Mesenchymal stem cell (in vitro differentiated cells and primary cell): ENCODE results near the gene FAT1.

Experiments used
- DNase-seq: peaks from one replicate; pipeline ENCODE4 v3.0.0-alpha.2; 2013
- H2AFZ ChIP-seq: one replicate; pipeline ENCODE4 v1.6.1; 2013; ENCODE audit warnings: low read depth, mild to moderate bottlenecking, control low read depth, inconsistent platforms, low read length, moderate library complexity
- H2AK5ac ChIP-seq: 2 replicates; pipeline ENCODE4 v1.6.1; 2013; ENCODE audit warnings: low read length, moderate library complexity, mild to moderate bottlenecking, inconsistent platforms; ENCODE audit not compliant: severe bottlenecking
- H2BK120ac ChIP-seq: one replicate; pipeline ENCODE4 v1.6.1; 2013; ENCODE audit warnings: low read depth, mild to moderate bottlenecking, inconsistent platforms, low read length, moderate library complexity
- H2BK12ac ChIP-seq, 2 experiments: one replicate each; pipeline ENCODE4 v1.6.1; 2013; ENCODE audit warnings: inconsistent platforms in 2 of 2, low read length in 2 of 2, mild to moderate bottlenecking in 2 of 2, moderate library complexity in 2 of 2, control low read depth in 1 of 2
- H2BK15ac ChIP-seq: one replicate; pipeline ENCODE4 v1.6.1; 2013; ENCODE audit warnings: mild to moderate bottlenecking, low read depth, inconsistent platforms; ENCODE audit not compliant: poor library complexity, severe bottlenecking
- H2BK5ac ChIP-seq: 2 replicates; pipeline ENCODE4 v1.6.1; 2013; ENCODE audit warnings: low read depth, mild to moderate bottlenecking, low read length, control low read depth, inconsistent platforms; ENCODE audit not compliant: poor library complexity, severe bottlenecking
- H3K14ac ChIP-seq, 2 experiments: one replicate each; pipeline ENCODE4 v1.6.1; 2013; ENCODE audit warnings: inconsistent platforms in 2 of 2, low read length in 2 of 2, control low read depth in 1 of 2, mild to moderate bottlenecking in 1 of 2, moderate library complexity in 1 of 2
- H3K18ac ChIP-seq, 2 experiments: one replicate each; pipeline ENCODE4 v1.6.1; 2013; ENCODE audit warnings: inconsistent platforms in 2 of 2, low read length in 2 of 2, control low read depth in 1 of 2, low read depth in 1 of 2, mild to moderate bottlenecking in 1 of 2
- H3K23ac ChIP-seq, 2 experiments: one replicate each; pipeline ENCODE4 v1.6.1; 2013; ENCODE audit warnings: inconsistent platforms in 2 of 2, low read length in 2 of 2, mild to moderate bottlenecking in 2 of 2, moderate library complexity in 2 of 2, control low read depth in 1 of 2
- H3K27ac ChIP-seq: 2 replicates; pipeline ENCODE4 v1.5.1; 2013; ENCODE audit warnings: mild to moderate bottlenecking, moderate library complexity, low read length, control low read depth, inconsistent platforms; ENCODE audit not compliant: poor library complexity, severe bottlenecking
- H3K27me3 ChIP-seq, 2 experiments: 2 replicates each; pipeline versions ENCODE4 v1.6.1 to v1.7.0; 2013; ENCODE audit warnings: low read length in 2 of 2, mild to moderate bottlenecking in 2 of 2, moderate library complexity in 2 of 2, control low read depth in 1 of 2, inconsistent platforms in 1 of 2; ENCODE audit not compliant: control insufficient read depth in 1 of 2, insufficient read depth in 1 of 2
- H3K36me3 ChIP-seq, 2 experiments: 2 replicates each; pipeline versions ENCODE4 v1.6.1 to v1.7.0; 2013; ENCODE audit warnings: low read length in 2 of 2, control low read depth in 1 of 2, inconsistent platforms in 1 of 2, low read depth in 1 of 2, mild to moderate bottlenecking in 1 of 2; ENCODE audit not compliant: insufficient read depth in 2 of 2, control insufficient read depth in 1 of 2
- H3K4ac ChIP-seq, 2 experiments: one replicate each; pipeline ENCODE4 v1.6.1; 2013; ENCODE audit warnings: inconsistent platforms in 2 of 2, low read length in 2 of 2, mild to moderate bottlenecking in 2 of 2, moderate library complexity in 2 of 2, control low read depth in 1 of 2, low read depth in 1 of 2
- H3K4me1 ChIP-seq: 2 replicates; pipeline ENCODE4 v1.6.1; 2013; ENCODE audit warnings: low read depth, low read length, control low read depth; ENCODE audit not compliant: control insufficient read depth, insufficient read depth
- H3K4me2 ChIP-seq: 2 replicates; pipeline ENCODE4 v1.6.1; 2013; ENCODE audit warnings: low read length, mild to moderate bottlenecking, inconsistent platforms; ENCODE audit not compliant: poor library complexity, severe bottlenecking
- H3K4me3 ChIP-seq, 2 experiments: 2 replicates each; pipeline versions ENCODE4 v1.5.1 to v1.7.0; 2013; ENCODE audit warnings: low read length in 2 of 2, mild to moderate bottlenecking in 2 of 2, control low read depth in 1 of 2, low read depth in 1 of 2; ENCODE audit not compliant: insufficient read depth in 1 of 2
- H3K79me1 ChIP-seq: replicated peaks from 2 replicates; pipeline ENCODE4 v1.6.1; 2013; ENCODE audit warnings: mild to moderate bottlenecking, control low read depth, low read length, inconsistent platforms; ENCODE audit not compliant: poor library complexity, severe bottlenecking
- H3K9ac ChIP-seq: 2 replicates; pipeline ENCODE4 v1.7.0; 2013; ENCODE audit warnings: mild to moderate bottlenecking, low read length, moderate library complexity
- H3K9me3 ChIP-seq: 2 replicates; pipeline ENCODE4 v1.7.0; 2013; ENCODE audit warnings: mild to moderate bottlenecking, low read length; ENCODE audit not compliant: control insufficient read depth
- H4K8ac ChIP-seq: one replicate; pipeline ENCODE4 v1.6.1; 2013; ENCODE audit warnings: inconsistent platforms, mild to moderate bottlenecking, low read length, moderate library complexity
- H4K91ac ChIP-seq: one replicate; pipeline ENCODE4 v1.6.1; 2013; ENCODE audit warnings: mild to moderate bottlenecking, low read length, inconsistent platforms
- WGBS: methylation state at CpG from one replicate; pipeline ENCODE4 v1.1.7; 2013; ENCODE audit warnings: mixed read lengths; 5-methylcytosine and 5-hydroxymethylcytosine counted together

Gene FAT1

GRCh38 chr4:186554914-186555827, 168.5 kb downstream of the FAT1 start, which contains the start of gene MTNR1A:
Gene MTNR1A (minus strand): TSS chr4:186555567. CDS start chr4:186555365, 202 bp downstream.
- H3K4me3 ChIP-seq, result peak within 1 kb of the TSS; percentile 57 to 69
- 2% methylated on average over 77 of the region's 91 CpGs for WGBS

DNA sequence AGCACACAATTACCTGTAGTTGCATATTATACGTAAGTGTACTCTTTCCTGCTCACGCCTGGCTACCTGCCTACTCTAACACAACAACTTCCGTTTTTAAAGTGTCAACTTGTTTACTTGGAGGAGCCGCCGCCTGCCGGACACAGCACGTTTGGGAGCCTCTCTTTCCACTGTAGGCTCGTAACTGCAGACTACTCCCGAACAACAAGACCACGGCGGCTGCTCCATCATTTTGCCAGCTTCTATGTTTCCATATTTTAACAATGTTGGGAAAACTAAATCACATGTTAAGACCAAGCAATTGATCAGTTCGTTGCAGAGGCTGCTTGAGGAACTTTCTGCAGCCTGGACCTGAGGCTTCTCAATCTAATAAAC, 169.1 kb downstream of the FAT1 start:
- Histone ChIP-seq H3K9me3 (no peaks in the 10 kb centered on the region), H3K36me3 (no peaks in the 10 kb centered on the region), H3K9ac (no peak overlapping the region), H3K23ac (no peak overlapping the region), H3K79me1 (no peaks in the 10 kb centered on the region), H3K4me3 (peak overlapping the region in 1 of 2 experiments; percentile 69), H2BK12ac (no peak overlapping the region), H3K4ac (no peak overlapping the region), H4K8ac (no peak overlapping the region), H2AK5ac (no peak overlapping the region), H2BK15ac (no peak overlapping the region), H4K91ac (no peak overlapping the region), H3K4me2 (peak overlapping the region; percentile 80), H3K27me3 (peaks cover 22 to 67% of the 10 kb centered on the region in 2 experiments), H3K4me1 (peaks cover 10% of the 10 kb centered on the region), H2BK120ac (no peak overlapping the region), H2AFZ (no peak overlapping the region), H2BK5ac (no peak overlapping the region), H3K14ac (no peak overlapping the region), H3K18ac (no peak overlapping the region), H3K27ac (no peak overlapping the region)
- peak; percentile 33 for DNase-seq
- 4% methylated on average over 11 of the region's 12 CpGs for WGBS

More at GRCh38 chr4:186554914-186555827, 168.5 kb downstream of the FAT1 start, which contains the start of gene MTNR1A:
- Histone ChIP-seq H3K27ac (no peak within 1 kb of the TSS), H3K4me2 (peak within 1 kb of the TSS; percentile 80), H2BK15ac (no peak within 1 kb of the TSS), H3K79me1 (no peaks in the 10 kb centered on the region), H2BK12ac (no peak within 1 kb of the TSS), H3K9me3 (no peaks in the 10 kb centered on the region), H3K9ac (no peak within 1 kb of the TSS), H3K14ac (peak within 1 kb of the TSS in 1 of 2 experiments; percentile 2), H3K18ac (no peak within 1 kb of the TSS), H3K27me3 (peaks cover 17 to 63% of the 10 kb centered on the region in 2 experiments), H3K4ac (no peak within 1 kb of the TSS), H3K4me1 (peaks cover 10% of the 10 kb centered on the region), H3K23ac (no peak within 1 kb of the TSS), H2AFZ (peak within 1 kb of the TSS; percentile 6), H2AK5ac (no peak within 1 kb of the TSS), H2BK120ac (no peak within 1 kb of the TSS), H4K8ac (no peak within 1 kb of the TSS), H3K36me3 (no peaks in the 10 kb centered on the region), H4K91ac (no peak within 1 kb of the TSS), H2BK5ac (no peak within 1 kb of the TSS)
- peak; percentile 28 for DNase-seq

GRCh38 chr4:186553717-186554116, 169.9 kb downstream of the FAT1 start:
- no peak overlapping the region for H3K23ac ChIP-seq
- H3K4me1 ChIP-seq, result peaks cover 10% of the 10 kb centered on the region
- no peak for DNase-seq
- H3K14ac ChIP-seq, result no peak overlapping the region
- H2AFZ ChIP-seq, result no peak overlapping the region
- H3K4ac ChIP-seq, result no peak overlapping the region
- no peak overlapping the region for H3K9ac ChIP-seq
- no peak overlapping the region for H2BK12ac ChIP-seq
- WGBS, result 74% methylated on average over 12 of the region's 13 CpGs
- no peak overlapping the region for H4K91ac ChIP-seq
- no peak overlapping the region for H3K18ac ChIP-seq
- H3K4me3 ChIP-seq, result no peak overlapping the region
- no peak overlapping the region for H2BK5ac ChIP-seq
- no peaks in the 10 kb centered on the region for H3K36me3 ChIP-seq
- no peak overlapping the region for H2BK120ac ChIP-seq
- peaks cover 22 to 73% of the 10 kb centered on the region in 2 experiments for H3K27me3 ChIP-seq
- no peaks in the 10 kb centered on the region for H3K9me3 ChIP-seq
- no peak overlapping the region for H4K8ac ChIP-seq
- no peaks in the 10 kb centered on the region for H3K79me1 ChIP-seq
- no peak overlapping the region for H3K4me2 ChIP-seq
- no peak overlapping the region for H2AK5ac ChIP-seq
- H3K27ac ChIP-seq, result no peak overlapping the region
- no peak overlapping the region for H2BK15ac ChIP-seq

- Histone ChIP-seq H4K8ac (no peak overlapping the region), H3K18ac (no peak overlapping the region), H2AFZ (no peak overlapping the region), H3K27me3 (peaks cover 22 to 65% of the 10 kb centered on the region in 2 experiments), H4K91ac (no peak overlapping the region), H2BK15ac (no peak overlapping the region), H3K4me3 (no peak overlapping the region), H3K9ac (no peak overlapping the region), H3K23ac (no peak overlapping the region), H3K4ac (no peak overlapping the region), H2BK12ac (no peak overlapping the region), H3K79me1 (no peaks in the 10 kb centered on the region), H2BK120ac (no peak overlapping the region), H3K36me3 (no peaks in the 10 kb centered on the region), H3K27ac (no peak overlapping the region), H3K14ac (no peak overlapping the region), H3K4me1 (peaks cover 10% of the 10 kb centered on the region), H2AK5ac (no peak overlapping the region), H3K4me2 (no peak overlapping the region), H3K9me3 (no peaks in the 10 kb centered on the region), H2BK5ac (no peak overlapping the region)
- no peak for DNase-seq
- WGBS, result 89% methylated on average over 2 of the region's 2 CpGs
Measured at GRCh38 chr4:186551849-186552248, 171.8 kb downstream of the FAT1 start.
